Loucy (cell line): ENCODE results near the gene ROBO4.

Source experiments
- EZH2phosphoT487 ChIP-seq: fragments of 200-600 bp; IDR thresholded peaks from 2 replicates; pipeline ENCODE4 v1.6.1; 2018; ENCODE audit warnings: antibody characterized with exemption, mild to moderate bottlenecking, moderate library complexity, borderline replicate concordance
- TF ChIP-seq, protein P1 (sequence below): fragments of 200-600 bp; sonication (generic); conservative IDR thresholded peaks from 2 replicates; pipeline ENCODE4 v1.5.1; 2014; ENCODE audit warnings: mild to moderate bottlenecking, antibody characterized with exemption, low read length

DNA sequence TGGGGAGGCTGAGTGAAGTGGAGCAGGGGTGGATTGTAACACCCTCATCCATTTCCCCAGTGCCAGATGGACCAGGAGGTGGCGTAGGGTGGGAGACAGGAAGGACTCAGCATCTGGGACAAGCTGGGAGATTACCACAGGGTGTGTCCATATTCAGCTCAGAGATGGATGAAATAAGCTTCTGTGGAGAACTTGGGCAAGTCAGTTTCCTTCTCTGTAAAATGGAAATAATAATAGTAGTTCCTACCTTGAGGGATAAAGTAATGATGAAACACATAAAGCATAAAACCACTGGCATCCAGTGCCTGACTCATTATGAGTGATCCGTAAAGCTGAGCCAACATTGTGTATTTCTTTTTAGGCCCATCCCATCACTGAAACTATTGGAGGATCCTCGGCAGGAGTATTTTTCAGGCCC, 607 bp upstream of the ROBO4 start:
- TF ChIP-seq, protein P1, sequence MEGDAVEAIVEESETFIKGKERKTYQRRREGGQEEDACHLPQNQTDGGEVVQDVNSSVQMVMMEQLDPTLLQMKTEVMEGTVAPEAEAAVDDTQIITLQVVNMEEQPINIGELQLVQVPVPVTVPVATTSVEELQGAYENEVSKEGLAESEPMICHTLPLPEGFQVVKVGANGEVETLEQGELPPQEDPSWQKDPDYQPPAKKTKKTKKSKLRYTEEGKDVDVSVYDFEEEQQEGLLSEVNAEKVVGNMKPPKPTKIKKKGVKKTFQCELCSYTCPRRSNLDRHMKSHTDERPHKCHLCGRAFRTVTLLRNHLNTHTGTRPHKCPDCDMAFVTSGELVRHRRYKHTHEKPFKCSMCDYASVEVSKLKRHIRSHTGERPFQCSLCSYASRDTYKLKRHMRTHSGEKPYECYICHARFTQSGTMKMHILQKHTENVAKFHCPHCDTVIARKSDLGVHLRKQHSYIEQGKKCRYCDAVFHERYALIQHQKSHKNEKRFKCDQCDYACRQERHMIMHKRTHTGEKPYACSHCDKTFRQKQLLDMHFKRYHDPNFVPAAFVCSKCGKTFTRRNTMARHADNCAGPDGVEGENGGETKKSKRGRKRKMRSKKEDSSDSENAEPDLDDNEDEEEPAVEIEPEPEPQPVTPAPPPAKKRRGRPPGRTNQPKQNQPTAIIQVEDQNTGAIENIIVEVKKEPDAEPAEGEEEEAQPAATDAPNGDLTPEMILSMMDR = no peak
- no peak for TF ChIP-seq EZH2phosphoT487
